Keratinocyte (primary cell): Measurements from ENCODE around the gene CENPP. TPM values are rescaled to one million over a fixed set of nuclear protein-coding genes. Genes with fewer than 3 reads are reported as not detected.
A peak's percentile ranks its signal among the peaks of the same experiment; 100 is the strongest.

Experiments
- DNase-seq: peaks from one replicate; pipeline ENCODE4 v3.0.0-alpha.2; 2011; ENCODE audit warnings: low read depth, missing footprints, low spot score
- FAIRE-seq: peaks from 2 replicates; lab custom pipeline; 2011; peaks lifted over from hg19 to GRCh38; lab: Jason Lieb, UNC
- H2AFZ ChIP-seq: 2 replicates; pipeline ENCODE4 v1.6.0; 2012; ENCODE audit warnings: low read length, control low read depth, inconsistent platforms; ENCODE audit not compliant: control insufficient read depth
- H3K27ac ChIP-seq: 2 replicates; pipeline ENCODE4 v1.5.1; 2011; ENCODE audit warnings: low read length; ENCODE audit not compliant: control insufficient read depth, insufficient read depth
- H3K27me3 ChIP-seq: 3 replicates; pipeline ENCODE4 v1.6.0; 2011; ENCODE audit warnings: low read length; ENCODE audit not compliant: control insufficient read depth, insufficient read depth; ENCODE audit errors: extremely low read depth
- H3K36me3 ChIP-seq, 2 experiments: 2 replicates in 1 of 2; 3 replicates in 1 of 2; pipeline ENCODE4 v1.5.1; 2011; ENCODE audit warnings: low read length in 2 of 2, mild to moderate bottlenecking in 1 of 2; ENCODE audit not compliant: control insufficient read depth in 2 of 2, insufficient read depth in 2 of 2; ENCODE audit errors: extremely low read depth in 1 of 2
- H3K4me1 ChIP-seq: 3 replicates; pipeline ENCODE4 v1.5.1; 2011; ENCODE audit warnings: low read length; ENCODE audit not compliant: control insufficient read depth, insufficient read depth; ENCODE audit errors: extremely low read depth
- H3K4me2 ChIP-seq: 3 replicates; pipeline ENCODE4 v1.6.0; 2011; ENCODE audit warnings: low read depth, low read length; ENCODE audit not compliant: control insufficient read depth, insufficient read depth; ENCODE audit errors: extremely low read depth
- H3K4me3 ChIP-seq, 3 experiments: fragments of 200-600 bp in 1 of 3; sonication (generic) in 1 of 3; 2 replicates in 2 of 3; 3 replicates in 1 of 3; pipeline ENCODE4 v1.5.1; 2011 to 2016; ENCODE audit warnings: low read length in 3 of 3, mild to moderate bottlenecking in 3 of 3, control low read depth in 2 of 3, inconsistent platforms in 1 of 3, low read depth in 1 of 3, mixed read lengths in 1 of 3, mixed run types in 1 of 3, moderate library complexity in 1 of 3; ENCODE audit not compliant: control insufficient read depth in 2 of 3, insufficient read depth in 2 of 3; ENCODE audit errors: extremely low read depth in 1 of 3
- H3K79me2 ChIP-seq: 2 replicates; pipeline ENCODE4 v1.6.0; 2012; ENCODE audit warnings: low read length; ENCODE audit not compliant: control insufficient read depth, insufficient read depth
- H3K9ac ChIP-seq: 3 replicates; pipeline ENCODE4 v1.6.0; 2011; ENCODE audit warnings: low read length; ENCODE audit not compliant: control insufficient read depth, insufficient read depth; ENCODE audit errors: extremely low read depth
- H3K9me1 ChIP-seq: 3 replicates; pipeline ENCODE4 v1.6.0; 2011; ENCODE audit warnings: low read length; ENCODE audit not compliant: control insufficient read depth, insufficient read depth; ENCODE audit errors: extremely low read depth
- H3K9me3 ChIP-seq: 2 replicates; pipeline ENCODE4 v1.5.1; 2012; ENCODE audit warnings: low read depth, low read length; ENCODE audit not compliant: control insufficient read depth
- H4K20me1 ChIP-seq: 3 replicates; pipeline ENCODE4 v1.6.0; 2011; ENCODE audit warnings: low read length; ENCODE audit not compliant: control insufficient read depth, insufficient read depth; ENCODE audit errors: extremely low read depth
- EZH2 ChIP-seq: IDR thresholded peaks from one replicate; pipeline ENCODE4 v1.6.1; 2012; ENCODE audit warnings: inconsistent platforms, mild to moderate bottlenecking, low read length, moderate library complexity
- dilution Hi-C: fragments of 300-500 bp; cut with MboI; formaldehyde crosslinking; loops from one replicate; pipeline ENCODE4 v1.7.0; 2020; ENCODE audit warnings: low sequenced_read_pairs; ENCODE audit not compliant: extremely low pct_ligation_motif_present
- polyA plus RNA-seq, 5 experiments: library from polyadenylated mRNA; depleted of rRNA in 3 of 5; stranded (reverse) in 3 of 5; stranded (forward) in 1 of 5; unstranded in 1 of 5; fragments of >200 nt; gene quantifications; 1 replicate in 1 of 5; 2 replicates in 3 of 5; 3 replicates in 1 of 5; pipeline versions ENCODE4 v1.2.1 to v1.2.3, GENCODE V29; 2011 to 2012; ENCODE audit warnings: missing spikeins in 2 of 5, low read depth in 1 of 5, low replicate concordance in 1 of 5
- TF ChIP-seq, protein P1 (sequence below), 3 experiments: IDR thresholded peaks in 1 of 3; conservative IDR thresholded peaks in 1 of 3; optimal IDR thresholded peaks in 1 of 3; 2 replicates in 2 of 3; 3 replicates in 1 of 3; pipeline versions ENCODE3 to v1.5.1; 2011; ENCODE audit warnings: low read length in 3 of 3, mild to moderate bottlenecking in 3 of 3, moderate library complexity in 2 of 3, control low read depth in 1 of 3, inconsistent platforms in 1 of 3; ENCODE audit not compliant: insufficient read depth in 2 of 3; ENCODE audit errors: extremely low read depth in 1 of 3

CENPP gene
- polyA plus RNA-seq, 1 donor (not counting 4 experiments of a cell fraction or from before 2014, with no cell fraction given), result 6.7 TPM

DNA sequence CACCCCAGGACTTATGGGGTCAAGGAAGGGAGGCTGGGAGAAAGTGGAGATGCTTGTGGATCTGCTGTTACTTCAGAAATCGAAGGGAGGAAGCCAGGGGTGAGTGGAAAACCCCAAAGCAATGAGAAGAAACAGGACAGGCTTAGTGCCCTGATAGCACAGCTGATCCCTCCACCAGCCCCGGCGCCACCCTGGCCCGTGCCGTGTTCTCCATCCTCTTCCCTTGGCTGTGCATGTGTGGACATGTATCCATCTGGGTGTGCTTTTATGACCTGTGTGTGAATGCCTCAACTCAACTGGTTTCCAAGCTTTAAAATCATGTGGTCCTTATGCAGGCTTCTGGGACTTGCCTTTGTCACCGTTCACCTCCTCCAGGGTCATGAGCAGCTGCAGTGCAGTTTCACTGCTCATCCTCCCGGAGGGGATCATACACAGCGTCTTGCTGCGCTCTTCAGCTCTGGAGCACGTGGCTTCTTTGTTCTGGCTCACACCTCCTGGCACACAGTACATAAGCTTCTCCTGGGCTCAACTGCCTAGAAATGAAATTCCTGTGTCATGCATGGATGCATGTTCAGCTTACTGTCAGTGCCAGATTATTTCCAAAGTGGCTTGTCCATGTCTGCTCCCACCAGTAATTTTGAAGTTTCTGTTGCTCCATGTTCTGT, 286.0 kb downstream of the CENPP start:
- H3K79me2 ChIP-seq, result no peaks in the 10 kb centered on the region
- H3K9me1 ChIP-seq, result no peaks in the 10 kb centered on the region
- H3K9me3 ChIP-seq, result no peaks in the 10 kb centered on the region
- peaks cover 15% of the 10 kb centered on the region for H3K4me1 ChIP-seq
- DNase-seq, result peak; percentile 13
- H2AFZ ChIP-seq, result no peak overlapping the region
- H3K4me3 ChIP-seq, result no peak overlapping the region
- H3K9ac ChIP-seq, result no peak overlapping the region
- no peaks in the 10 kb centered on the region for H3K27me3 ChIP-seq
- no peaks in the 10 kb centered on the region for H4K20me1 ChIP-seq
- dilution Hi-C loops, result no loop called here
- no peak overlapping the region for H3K4me2 ChIP-seq
- peaks cover 8 to 23% of the 10 kb centered on the region in 2 experiments for H3K36me3 ChIP-seq
- H3K27ac ChIP-seq, result no peak overlapping the region
- FAIRE-seq, result peak; percentile 76
- TF ChIP-seq, protein P1, sequence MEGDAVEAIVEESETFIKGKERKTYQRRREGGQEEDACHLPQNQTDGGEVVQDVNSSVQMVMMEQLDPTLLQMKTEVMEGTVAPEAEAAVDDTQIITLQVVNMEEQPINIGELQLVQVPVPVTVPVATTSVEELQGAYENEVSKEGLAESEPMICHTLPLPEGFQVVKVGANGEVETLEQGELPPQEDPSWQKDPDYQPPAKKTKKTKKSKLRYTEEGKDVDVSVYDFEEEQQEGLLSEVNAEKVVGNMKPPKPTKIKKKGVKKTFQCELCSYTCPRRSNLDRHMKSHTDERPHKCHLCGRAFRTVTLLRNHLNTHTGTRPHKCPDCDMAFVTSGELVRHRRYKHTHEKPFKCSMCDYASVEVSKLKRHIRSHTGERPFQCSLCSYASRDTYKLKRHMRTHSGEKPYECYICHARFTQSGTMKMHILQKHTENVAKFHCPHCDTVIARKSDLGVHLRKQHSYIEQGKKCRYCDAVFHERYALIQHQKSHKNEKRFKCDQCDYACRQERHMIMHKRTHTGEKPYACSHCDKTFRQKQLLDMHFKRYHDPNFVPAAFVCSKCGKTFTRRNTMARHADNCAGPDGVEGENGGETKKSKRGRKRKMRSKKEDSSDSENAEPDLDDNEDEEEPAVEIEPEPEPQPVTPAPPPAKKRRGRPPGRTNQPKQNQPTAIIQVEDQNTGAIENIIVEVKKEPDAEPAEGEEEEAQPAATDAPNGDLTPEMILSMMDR (optimal IDR thresholded peaks at IDR 0.05 in 1 of 3, IDR thresholded peaks at IDR 0.05 in 1 of 3, conservative IDR thresholded peaks at IDR 0.05 in 1 of 3; ENCODE audit: extremely low read depth in 1 of 3, insufficient read depth in 2 of 3, low read length in 3 of 3), result peak in 1 of 3 experiments; percentile 12
- TF ChIP-seq EZH2, result no peak

DNA sequence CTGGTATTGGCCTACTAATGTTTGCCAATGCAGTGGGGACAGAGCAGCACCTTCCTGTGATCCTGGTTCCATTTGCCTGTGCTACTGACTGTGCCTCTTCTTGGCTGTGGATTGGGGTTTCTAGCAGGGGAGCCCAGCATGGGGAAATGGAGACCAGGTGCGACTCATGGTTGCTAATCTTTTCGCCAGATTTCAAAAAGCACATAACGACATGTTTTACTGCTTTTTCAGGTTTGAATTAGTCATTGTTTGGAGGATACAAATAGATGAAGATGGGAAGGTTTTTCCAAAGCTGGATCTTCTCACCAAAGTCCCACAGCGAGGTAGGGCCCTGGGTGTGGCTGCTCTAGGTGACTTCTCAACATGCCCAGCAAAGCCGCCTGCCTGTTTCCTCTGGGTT, 286.5 kb downstream of the CENPP start:
- FAIRE-seq, result no peak
- dilution Hi-C loops, result no loop called here

More for the DNA sequence above, 286.5 kb downstream of the CENPP start:
- Histone ChIP-seq H3K9me3 (no peaks in the 10 kb centered on the region), H3K27ac (no peak overlapping the region), H3K9ac (no peak overlapping the region), H4K20me1 (no peaks in the 10 kb centered on the region), H3K4me1 (peaks cover 15% of the 10 kb centered on the region), H2AFZ (no peak overlapping the region), H3K4me3 (no peak overlapping the region), H3K9me1 (no peaks in the 10 kb centered on the region), H3K4me2 (no peak overlapping the region), H3K27me3 (no peaks in the 10 kb centered on the region), H3K79me2 (no peaks in the 10 kb centered on the region), H3K36me3 (peaks cover 13 to 24% of the 10 kb centered on the region in 2 experiments)
- TF ChIP-seq, protein P1 (optimal IDR thresholded peaks at IDR 0.05 in 1 of 3, IDR thresholded peaks at IDR 0.05 in 1 of 3, conservative IDR thresholded peaks at IDR 0.05 in 1 of 3; ENCODE audit: extremely low read depth in 1 of 3, insufficient read depth in 2 of 3, low read length in 3 of 3), result no peak
- TF ChIP-seq EZH2, result no peak
- no peak for DNase-seq
